T47D (cell line): ENCODE measurements around the gene ANKS4B.
"Not testable (repeated sequence)": the region's sequence is repeated elsewhere in the genome, so short reads cannot be mapped to it uniquely, and the experiment has no call there.

Experiments
- DNase-seq, 2 experiments: peaks; one replicate each; pipeline versions ENCODE4 v3.0.0 to v3.0.0-alpha.2; 2011 to 2012; ENCODE audit warnings: low read depth in 1 of 2, low spot score in 1 of 2
- JUND ChIP-seq: IDR thresholded peaks from 2 replicates; pipeline ENCODE4 v1.6.1; 2012; ENCODE audit warnings: low read depth
- in situ Hi-C: cut with HindIII; loops from 2 replicates; pipeline ENCODE4 v1.10.0; 2016; ENCODE audit warnings: low sequenced_read_pairs, low pct_unique_long_range_greater_than_20kb

The ANKS4B gene

GRCh38 chr16:21233521-21234150 is at the start of gene ANKS4B:
ANKS4B (plus strand) TSS chr16:21233699; CDS start chr16:21233738, 39 bp downstream.
- in situ Hi-C loops, result no loop called here
- no peak for TF ChIP-seq JUND
- DNase-seq, result no peak

GRCh38 chr16:21183995-21184394 is 49.5 kb upstream of the ANKS4B start:
- in situ Hi-C loops, result loop anchor here (25.0 kb wide), 1 partner anchor 103 kb away; the partner anchor contains the start of gene CRYM
- no peak for TF ChIP-seq JUND

GRCh38 chr16:21184834-21185233 is 48.7 kb upstream of the ANKS4B start:
- no peak for TF ChIP-seq JUND
- in situ Hi-C loops, result loop anchor here (25.0 kb wide), 1 partner anchor 102 kb away; the partner anchor contains the start of gene CRYM
- DNase-seq, result no peak

More at GRCh38 chr16:21183995-21184394, 49.5 kb upstream of the ANKS4B start:
- DNase-seq, result no peak

GRCh38 chr16:21185659-21186325 is 47.7 kb upstream of the ANKS4B start:
- in situ Hi-C loops, result loop anchor here (25.0 kb wide), 1 partner anchor 102 kb away; the partner anchor contains the start of gene CRYM
- no peak for DNase-seq
- no peak for TF ChIP-seq JUND

GRCh38 chr16:21186326-21186691 is 47.2 kb upstream of the ANKS4B start:
- in situ Hi-C loops, result loop anchor here (25.0 kb wide), 1 partner anchor 101 kb away; the partner anchor contains the start of gene CRYM

GRCh38 chr16:21189311-21189710 is 44.2 kb upstream of the ANKS4B start:
- TF ChIP-seq JUND, result no peak

More at GRCh38 chr16:21186326-21186691, 47.2 kb upstream of the ANKS4B start:
- DNase-seq, result no peak
- TF ChIP-seq JUND, result no peak

GRCh38 chr16:21190013-21190412 is 43.5 kb upstream of the ANKS4B start:
- in situ Hi-C loops, result loop anchor here (25.0 kb wide), 1 partner anchor 97 kb away; the partner anchor contains the start of gene CRYM
- no peak for DNase-seq
- no peak for TF ChIP-seq JUND

More at GRCh38 chr16:21189311-21189710, 44.2 kb upstream of the ANKS4B start:
- no peak for DNase-seq
- in situ Hi-C loops, result loop anchor here (25.0 kb wide), 1 partner anchor 98 kb away; the partner anchor contains the start of gene CRYM

- TF ChIP-seq JUND, result no peak
- in situ Hi-C loops, result loop anchor here (25.0 kb wide), 1 partner anchor 97 kb away; the partner anchor contains the start of gene CRYM
- no peak for DNase-seq
Measured at GRCh38 chr16:21190599-21190998, 42.9 kb upstream of the ANKS4B start.

GRCh38 chr16:21192991-21193390 is 40.5 kb upstream of the ANKS4B start:
- in situ Hi-C loops, result loop anchor here (25.0 kb wide), 1 partner anchor 94 kb away; the partner anchor contains the start of gene CRYM
- no peak for DNase-seq
- TF ChIP-seq JUND, result no peak

GRCh38 chr16:21194771-21195301 is 38.7 kb upstream of the ANKS4B start:
- no peak for TF ChIP-seq JUND
- in situ Hi-C loops, result loop anchor here (25.0 kb wide), 1 partner anchor 92 kb away; the partner anchor contains the start of gene CRYM
- DNase-seq, result no peak

- not testable (repeated sequence) for DNase-seq
- in situ Hi-C loops, result loop anchor here (25.0 kb wide), 1 partner anchor 92 kb away; the partner anchor contains the start of gene CRYM
Measured at GRCh38 chr16:21195330-21195729, 38.2 kb upstream of the ANKS4B start.

- no peak for DNase-seq
- no peak for TF ChIP-seq JUND
- in situ Hi-C loops, result loop anchor here (25.0 kb wide), 1 partner anchor 90 kb away; the partner anchor contains the start of gene CRYM
Measured at GRCh38 chr16:21197112-21197511, 36.4 kb upstream of the ANKS4B start.
